ENCODE measurements around the gene SEL1L. TPM values are rescaled to one million over a fixed set of nuclear protein-coding genes. Genes with fewer than 3 reads are reported as not detected.
A peak's percentile ranks its signal among the peaks of the same experiment; 100 is the strongest.
"Not testable (repeated sequence)": the region's sequence is repeated elsewhere in the genome, so short reads cannot be mapped to it uniquely, and the experiment has no call there.

Gene SEL1L
- total RNA-seq, 1 donor from 2014 or later = 56.1 TPM

DNA sequence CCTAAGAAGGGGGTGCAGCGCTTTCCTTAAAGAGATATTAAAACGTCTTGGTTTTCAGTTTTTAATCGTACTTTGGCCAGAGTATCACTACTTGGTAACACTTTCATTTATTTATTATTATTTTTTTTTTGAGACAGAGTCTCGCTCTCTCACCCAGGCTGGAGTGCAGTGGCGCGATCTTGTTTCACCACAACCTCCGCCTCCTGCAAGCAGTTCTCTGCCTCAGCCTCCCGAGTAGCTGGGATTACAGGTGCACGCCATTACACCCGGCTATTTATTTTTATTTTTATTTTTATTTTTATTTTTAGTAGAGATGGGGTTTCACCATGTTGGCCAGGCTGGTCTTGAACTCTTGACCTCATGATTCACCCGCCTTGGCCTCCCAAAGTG lies 68.7 kb downstream of the SEL1L start:
- H3K9me3 Mint-ChIP-seq; H3K36me3 Mint-ChIP-seq (ENCODE audit: low read depth); DNase-seq (ENCODE audit: low spot score); H3K27me3 Mint-ChIP-seq (ENCODE audit: insufficient read depth): not testable (repeated sequence)
- H3K4me1 Mint-ChIP-seq (ENCODE audit: low read depth) = peaks cover 16% of the 10 kb centered on the region
- intact Hi-C loops (cut with micrococcal nuclease) = loop anchor here (2.0 kb wide), 6 partner anchors 68 to 510 kb away; partner anchors contain the start of genes GTF2A1, SEL1L and TSHR
- peak overlapping the region; percentile 77 for H3K4me3 Mint-ChIP-seq
- peak overlapping the region; percentile 71 for H3K27ac Mint-ChIP-seq

DNA sequence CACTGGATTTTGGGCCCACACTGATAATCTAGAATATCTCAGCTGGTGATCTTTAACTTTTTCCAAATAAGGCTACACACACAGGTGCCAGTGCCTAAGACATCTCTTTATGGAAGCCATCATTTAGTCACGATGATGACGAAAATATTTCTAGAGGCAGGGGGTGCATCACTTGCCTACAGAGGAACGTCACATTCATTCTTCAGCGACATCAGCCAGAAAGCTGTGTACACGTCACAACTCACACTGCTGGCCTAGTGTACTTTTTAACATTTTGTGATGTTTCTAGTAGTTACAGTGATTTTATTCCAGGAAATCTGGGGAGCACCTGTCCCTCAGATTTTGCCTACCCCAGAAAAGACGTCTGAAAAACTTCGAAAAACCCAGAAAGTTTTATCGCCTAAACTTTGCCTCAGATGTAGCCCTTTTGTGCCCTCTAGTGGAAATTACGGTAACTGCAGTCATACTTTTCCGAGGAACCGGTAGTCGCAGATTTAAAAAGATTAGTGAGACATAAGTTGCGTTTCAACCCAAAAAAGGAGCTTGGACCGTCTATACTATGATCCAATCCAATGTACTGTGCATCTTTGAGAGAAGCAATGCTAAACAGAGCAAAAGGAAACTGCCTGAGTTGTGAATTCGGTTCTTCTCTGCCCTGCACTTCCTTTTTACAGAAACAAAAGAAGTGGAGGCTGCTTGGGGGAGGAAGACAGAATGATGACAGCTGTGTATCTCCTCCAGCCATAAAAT lies 69.2 kb downstream of the SEL1L start:
- no peaks in the 10 kb centered on the region for H3K36me3 Mint-ChIP-seq (ENCODE audit: low read depth)
- intact Hi-C loops (cut with micrococcal nuclease) = loop anchor here (1.0 to 2.0 kb wide), 8 partner anchors 10 to 510 kb away; partner anchors contain the start of genes GTF2A1, SEL1L and TSHR
- H3K4me1 Mint-ChIP-seq (ENCODE audit: low read depth) = peaks cover 12% of the 10 kb centered on the region
- H3K9me3 Mint-ChIP-seq = no peaks in the 10 kb centered on the region
- DNase-seq (ENCODE audit: low spot score) = peak; percentile 57
- H3K27me3 Mint-ChIP-seq (ENCODE audit: insufficient read depth) = no peaks in the 10 kb centered on the region
- H3K4me3 Mint-ChIP-seq = peak overlapping the region; percentile 77
- peak overlapping the region; percentile 63 for H3K27ac Mint-ChIP-seq

GRCh38 chr14:81462356-81462755 lies 71.3 kb downstream of the SEL1L start:
- peaks cover 12% of the 10 kb centered on the region for H3K4me1 Mint-ChIP-seq (ENCODE audit: low read depth)
- DNase-seq (ENCODE audit: low spot score); intact Hi-C loops (cut with micrococcal nuclease); H3K4me3 Mint-ChIP-seq; H3K27me3 Mint-ChIP-seq (ENCODE audit: insufficient read depth); H3K36me3 Mint-ChIP-seq (ENCODE audit: low read depth); H3K27ac Mint-ChIP-seq; H3K9me3 Mint-ChIP-seq: not testable (repeated sequence)

GRCh38 chr14:81459912-81460311 lies 73.7 kb downstream of the SEL1L start:
- intact Hi-C loops (cut with micrococcal nuclease) = no loop called here
- DNase-seq (ENCODE audit: low spot score) = no peak
- Mint-ChIP-seq H3K27ac (no peak overlapping the region), H3K4me3 (no peak overlapping the region), H3K9me3 (no peaks in the 10 kb centered on the region), H3K27me3 (ENCODE audit: insufficient read depth) (peaks cover 3% of the 10 kb centered on the region), H3K36me3 (ENCODE audit: low read depth) (no peaks in the 10 kb centered on the region), H3K4me1 (ENCODE audit: low read depth) (peaks cover 8% of the 10 kb centered on the region)

DNA sequence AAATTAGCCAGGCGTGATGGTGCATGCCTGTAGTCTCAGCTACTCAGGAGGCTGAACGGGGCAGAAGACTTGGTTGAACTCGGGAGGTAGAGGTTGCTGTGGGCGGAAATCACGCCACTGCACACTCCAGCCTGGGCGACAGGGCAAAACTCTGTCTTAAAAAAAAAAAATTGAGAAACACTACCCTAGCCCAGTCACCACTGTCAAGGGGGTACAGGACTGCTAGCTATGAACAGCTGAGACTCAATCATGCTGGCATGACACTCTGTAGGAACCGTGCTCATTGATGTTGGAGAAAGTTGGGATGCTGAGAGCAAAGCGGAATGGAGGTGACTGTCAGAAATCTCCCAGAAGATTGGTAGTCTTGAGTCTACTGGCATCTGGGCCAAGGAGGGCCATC lies 75.3 kb downstream of the SEL1L start:
- H3K27me3 Mint-ChIP-seq (ENCODE audit: insufficient read depth) = peaks cover 3% of the 10 kb centered on the region
- no peak overlapping the region for H3K4me3 Mint-ChIP-seq
- no peaks in the 10 kb centered on the region for H3K9me3 Mint-ChIP-seq
- H3K4me1 Mint-ChIP-seq (ENCODE audit: low read depth) = no peaks in the 10 kb centered on the region
- intact Hi-C loops (cut with micrococcal nuclease) = no loop called here
- H3K36me3 Mint-ChIP-seq (ENCODE audit: low read depth) = no peaks in the 10 kb centered on the region
- no peak for DNase-seq (ENCODE audit: low spot score)
- H3K27ac Mint-ChIP-seq = no peak overlapping the region

DNA sequence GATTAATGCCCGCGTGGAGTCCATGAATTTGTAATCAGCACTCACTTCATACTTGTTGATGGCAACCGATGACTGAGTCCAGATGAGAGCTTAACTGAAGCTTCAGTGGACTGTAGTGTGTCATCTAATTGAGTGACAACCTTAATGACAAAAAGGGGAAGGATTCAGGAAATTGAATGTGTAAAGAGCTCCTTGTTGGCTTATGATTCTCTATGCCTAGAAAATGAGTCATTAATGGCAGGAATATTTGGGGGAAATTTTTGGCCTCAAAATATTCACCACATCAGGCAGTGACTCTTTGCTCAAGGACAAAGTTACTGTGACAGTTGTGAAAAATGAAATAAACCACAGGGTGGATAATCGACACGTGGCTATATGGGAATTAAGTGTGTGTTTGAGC lies 78.3 kb downstream of the SEL1L start:
- Mint-ChIP-seq H3K27me3 (ENCODE audit: insufficient read depth) (peaks cover 11% of the 10 kb centered on the region), H3K36me3 (ENCODE audit: low read depth) (no peaks in the 10 kb centered on the region), H3K27ac (no peak overlapping the region), H3K9me3 (no peaks in the 10 kb centered on the region), H3K4me1 (ENCODE audit: low read depth) (no peaks in the 10 kb centered on the region), H3K4me3 (no peak overlapping the region)
- DNase-seq (ENCODE audit: low spot score) = no peak
- intact Hi-C loops (cut with micrococcal nuclease) = no loop called here

DNA sequence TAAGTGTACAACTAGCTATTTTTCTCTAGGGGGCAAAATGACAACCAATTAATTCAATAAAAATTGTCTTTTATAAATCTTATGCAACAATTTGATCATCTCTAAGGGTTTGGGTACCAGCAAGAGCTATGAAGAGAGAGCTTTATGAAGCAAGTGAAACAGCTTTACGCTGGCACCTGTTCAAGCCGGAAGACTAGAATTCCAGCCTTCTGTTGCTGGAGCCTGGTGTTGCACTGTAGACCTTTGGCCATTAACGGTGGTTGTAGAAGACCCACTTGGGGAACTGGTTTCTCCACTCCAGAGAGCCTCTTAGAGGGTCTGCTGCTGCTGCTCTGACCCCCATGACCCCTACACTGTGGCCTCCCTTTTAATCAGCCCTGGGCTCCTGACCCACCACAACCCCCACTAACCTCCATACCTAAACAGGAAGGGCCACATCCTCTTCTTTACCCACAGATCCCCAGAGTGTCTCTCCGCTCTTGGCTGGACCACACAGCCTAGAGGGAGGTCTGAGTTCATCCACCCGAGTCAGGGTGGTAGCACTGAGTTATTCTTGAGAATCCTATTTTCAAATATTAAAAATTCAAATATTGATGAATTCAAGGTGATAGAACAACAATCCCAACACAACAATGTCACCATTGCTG lies 79.0 kb downstream of the SEL1L start:
- Mint-ChIP-seq H3K27me3 (ENCODE audit: insufficient read depth) (peaks cover 11% of the 10 kb centered on the region), H3K9me3 (no peaks in the 10 kb centered on the region), H3K27ac (no peak overlapping the region), H3K36me3 (ENCODE audit: low read depth) (no peaks in the 10 kb centered on the region), H3K4me1 (ENCODE audit: low read depth) (no peaks in the 10 kb centered on the region), H3K4me3 (no peak overlapping the region)
- DNase-seq (ENCODE audit: low spot score) = no peak
- intact Hi-C loops (cut with micrococcal nuclease) = no loop called here

GRCh38 chr14:81453166-81453766 lies 80.4 kb downstream of the SEL1L start:
- Mint-ChIP-seq H3K4me3 (no peak overlapping the region), H3K4me1 (ENCODE audit: low read depth) (no peaks in the 10 kb centered on the region), H3K27me3 (ENCODE audit: insufficient read depth) (peaks cover 12% of the 10 kb centered on the region), H3K36me3 (ENCODE audit: low read depth) (no peaks in the 10 kb centered on the region), H3K27ac (no peak overlapping the region), H3K9me3 (no peaks in the 10 kb centered on the region)
- intact Hi-C loops (cut with micrococcal nuclease) = loop anchor here (1.0 kb wide), 1 partner anchor 184 kb away; no protein-coding TSS in a partner anchor
- DNase-seq (ENCODE audit: low spot score) = peak; percentile 31

- intact Hi-C loops (cut with micrococcal nuclease) = loop anchor here (1.0 kb wide), 1 partner anchor 183 kb away; no protein-coding TSS in a partner anchor
- H3K9me3 Mint-ChIP-seq = no peaks in the 10 kb centered on the region
- H3K27me3 Mint-ChIP-seq (ENCODE audit: insufficient read depth) = peaks cover 15% of the 10 kb centered on the region
- H3K36me3 Mint-ChIP-seq (ENCODE audit: low read depth) = no peaks in the 10 kb centered on the region
- H3K27ac Mint-ChIP-seq = no peak overlapping the region
- no peak overlapping the region for H3K4me3 Mint-ChIP-seq
- no peaks in the 10 kb centered on the region for H3K4me1 Mint-ChIP-seq (ENCODE audit: low read depth)
- no peak for DNase-seq (ENCODE audit: low spot score)
Measured at GRCh38 chr14:81452341-81453133, 81.1 kb downstream of the SEL1L start.

DNA sequence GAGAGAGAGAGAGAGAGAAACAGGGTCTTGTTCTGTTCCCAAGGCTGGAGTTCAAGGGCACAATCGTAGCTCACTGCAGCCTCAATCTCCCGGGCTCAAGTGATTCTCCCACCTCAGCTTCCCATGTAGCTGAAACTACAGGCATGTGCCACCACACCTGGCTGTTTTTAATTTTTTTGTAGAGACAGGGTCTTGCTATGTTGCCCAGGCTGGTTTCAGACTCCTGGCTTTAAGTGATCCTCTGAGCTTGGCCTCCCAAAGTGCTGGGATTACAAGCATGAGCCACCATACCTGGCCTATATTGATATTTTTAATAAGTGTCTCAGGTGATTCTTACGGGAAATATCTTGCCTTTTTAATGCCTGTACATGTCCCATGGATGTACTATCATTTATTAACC lies 82.7 kb downstream of the SEL1L start:
- no peaks in the 10 kb centered on the region for H3K36me3 Mint-ChIP-seq (ENCODE audit: low read depth)
- no peaks in the 10 kb centered on the region for H3K4me1 Mint-ChIP-seq (ENCODE audit: low read depth)
- H3K27me3 Mint-ChIP-seq (ENCODE audit: insufficient read depth) = peaks cover 13% of the 10 kb centered on the region
- intact Hi-C loops (cut with micrococcal nuclease) = no loop called here
- DNase-seq (ENCODE audit: low spot score) = no peak
- H3K9me3 Mint-ChIP-seq = no peaks in the 10 kb centered on the region
- H3K27ac Mint-ChIP-seq = no peak overlapping the region
- no peak overlapping the region for H3K4me3 Mint-ChIP-seq

GRCh38 chr14:81450100-81450531 lies 83.5 kb downstream of the SEL1L start:
- Mint-ChIP-seq H3K27me3 (ENCODE audit: insufficient read depth) (peaks cover 16% of the 10 kb centered on the region), H3K9me3 (no peaks in the 10 kb centered on the region), H3K4me1 (ENCODE audit: low read depth) (no peaks in the 10 kb centered on the region), H3K36me3 (ENCODE audit: low read depth) (no peaks in the 10 kb centered on the region), H3K27ac (no peak overlapping the region), H3K4me3 (no peak overlapping the region)
- no peak for DNase-seq (ENCODE audit: low spot score)
- intact Hi-C loops (cut with micrococcal nuclease) = no loop called here

DNA sequence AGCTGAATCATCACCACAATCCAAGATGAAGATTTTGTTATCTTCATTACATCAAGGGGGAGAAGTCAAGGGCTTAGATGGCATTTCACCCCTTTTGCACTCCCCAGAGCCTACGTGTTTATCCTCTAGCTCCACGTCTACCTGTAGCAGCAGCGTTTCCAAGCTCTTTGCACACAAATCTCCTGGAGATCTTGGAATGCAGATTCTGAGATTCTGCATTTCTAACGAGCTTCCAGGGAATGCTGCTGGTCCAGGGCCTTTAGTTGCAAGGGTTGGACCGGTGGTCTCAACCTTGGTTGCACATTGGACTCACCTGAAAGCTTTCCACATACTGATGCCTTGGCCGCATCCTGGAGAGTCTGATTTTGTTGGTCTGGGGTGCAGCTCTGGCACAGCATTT lies 84.1 kb downstream of the SEL1L start:
- DNase-seq (ENCODE audit: low spot score) = no peak
- no peaks in the 10 kb centered on the region for H3K9me3 Mint-ChIP-seq
- no peaks in the 10 kb centered on the region for H3K4me1 Mint-ChIP-seq (ENCODE audit: low read depth)
- peaks cover 16% of the 10 kb centered on the region for H3K27me3 Mint-ChIP-seq (ENCODE audit: insufficient read depth)
- no peak overlapping the region for H3K4me3 Mint-ChIP-seq
- intact Hi-C loops (cut with micrococcal nuclease) = no loop called here
- H3K36me3 Mint-ChIP-seq (ENCODE audit: low read depth) = no peaks in the 10 kb centered on the region
- H3K27ac Mint-ChIP-seq = no peak overlapping the region
